HG02885 (cell line): ENCODE measurements around the gene LRP1B.
"Not testable (repeated sequence)": the region's sequence is repeated elsewhere in the genome, so short reads cannot be mapped to it uniquely, and the experiment has no call there.

Experiments
- ATAC-seq: cut with Tn5 transposase; IDR thresholded peaks from one replicate; pipeline ENCODE4 v1.9.1; 2021; ENCODE audit warnings: mild to moderate bottlenecking; ENCODE audit not compliant: unreplicated experiment, poor library complexity

The LRP1B gene

GRCh38 chr2:140356697-140357096 lies 1774.1 kb downstream of the LRP1B start:
- ATAC-seq = no peak

GRCh38 chr2:140355511-140356090 lies 1775.2 kb downstream of the LRP1B start:
- ATAC-seq = no peak

GRCh38 chr2:140354544-140354943 lies 1776.3 kb downstream of the LRP1B start:
- no peak for ATAC-seq

GRCh38 chr2:140353541-140353940 lies 1777.3 kb downstream of the LRP1B start:
- no peak for ATAC-seq

- ATAC-seq = no peak
Observed at GRCh38 chr2:140351692-140352091, 1779.1 kb downstream of the LRP1B start.

GRCh38 chr2:140349695-140350094 lies 1781.1 kb downstream of the LRP1B start:
- ATAC-seq = no peak

GRCh38 chr2:140348826-140349225 lies 1782.0 kb downstream of the LRP1B start:
- no peak for ATAC-seq

- no peak for ATAC-seq
Observed at GRCh38 chr2:140344838-140345237, 1786.0 kb downstream of the LRP1B start.

- not testable (repeated sequence) for ATAC-seq
Observed at GRCh38 chr2:140344266-140344665, 1786.5 kb downstream of the LRP1B start.

GRCh38 chr2:140338795-140339194 lies 1792.0 kb downstream of the LRP1B start:
- ATAC-seq = no peak

- no peak for ATAC-seq
Observed at GRCh38 chr2:140337061-140337460, 1793.8 kb downstream of the LRP1B start.

GRCh38 chr2:140316345-140316744 lies 1814.5 kb downstream of the LRP1B start:
- ATAC-seq = no peak

GRCh38 chr2:140311905-140312304 lies 1818.9 kb downstream of the LRP1B start:
- no peak for ATAC-seq

- no peak for ATAC-seq
Observed at GRCh38 chr2:140308706-140309105, 1822.1 kb downstream of the LRP1B start.

GRCh38 chr2:140307532-140307931 lies 1823.3 kb downstream of the LRP1B start:
- ATAC-seq = no peak

- peak; percentile 71 for ATAC-seq
Observed at GRCh38 chr2:140295767-140296166, 1835.0 kb downstream of the LRP1B start.

GRCh38 chr2:140288726-140289125 lies 1842.1 kb downstream of the LRP1B start:
- ATAC-seq = no peak

- no peak for ATAC-seq
Observed at GRCh38 chr2:140288213-140288612, 1842.6 kb downstream of the LRP1B start.

- no peak for ATAC-seq
Observed at GRCh38 chr2:140286377-140286776, 1844.4 kb downstream of the LRP1B start.

- ATAC-seq = not testable (repeated sequence)
Observed at GRCh38 chr2:140277344-140277743, 1853.5 kb downstream of the LRP1B start.

- ATAC-seq = no peak
Observed at GRCh38 chr2:140276661-140277060, 1854.2 kb downstream of the LRP1B start.

- ATAC-seq = no peak
Observed at GRCh38 chr2:140275427-140275826, 1855.4 kb downstream of the LRP1B start.

- ATAC-seq = no peak
Observed at GRCh38 chr2:140274891-140275290, 1855.9 kb downstream of the LRP1B start.
